H1 (cell line): Measurements from ENCODE around the gene CTIF. TPM values are rescaled to one million over a fixed set of nuclear protein-coding genes. Genes with fewer than 3 reads are reported as not detected.

Experiments used
- CTCF ChIA-PET: fragments of 300-600 bp; sonication (Branson Sonifier 250); formaldehyde crosslinking; loops from one replicate; lab custom pipeline; 2021; ENCODE audit not compliant: partially characterized antibody; lab: Charles Lee
- POLR2A ChIA-PET: fragments of 300-600 bp; sonication (Branson Sonifier 250); formaldehyde crosslinking; loops from one replicate; lab custom pipeline; 2021; ENCODE audit warnings: inconsistent platforms; ENCODE audit not compliant: partially characterized antibody; lab: Charles Lee
- DNase-seq, 2 experiments: peaks; one replicate each; pipeline versions ENCODE4 v3.0.0 to v3.0.0-alpha.2; 2010 to 2022; ENCODE audit warnings: low spot score in 2 of 2, low read depth in 1 of 2, mixed read lengths in 1 of 2
- FAIRE-seq: peaks from 2 replicates; lab custom pipeline; 2011; peaks lifted over from hg19 to GRCh38; lab: Jason Lieb, UNC
- H2AFZ ChIP-seq: 2 replicates; pipeline ENCODE4 v1.8.1; 2012; ENCODE audit warnings: low read length, inconsistent platforms
- H2AK5ac ChIP-seq: 2 replicates; pipeline ENCODE4 v1.6.1; 2013; ENCODE audit warnings: low read depth, low read length
- H2BK120ac ChIP-seq: replicated peaks from 2 replicates; pipeline ENCODE3; 2013; ENCODE audit warnings: low read depth, low read length, inconsistent platforms
- H2BK12ac ChIP-seq: 2 replicates; pipeline ENCODE4 v1.6.1; 2013; ENCODE audit warnings: low read depth, low read length
- H2BK15ac ChIP-seq: 2 replicates; pipeline ENCODE4 v1.6.1; 2013; ENCODE audit warnings: low read length
- H2BK20ac ChIP-seq: 2 replicates; pipeline ENCODE4 v1.6.1; 2013; ENCODE audit warnings: low read length
- H2BK5ac ChIP-seq: 2 replicates; pipeline ENCODE4 v1.6.1; 2013; ENCODE audit warnings: low read depth, low read length
- H3K14ac ChIP-seq: 2 replicates; pipeline ENCODE4 v1.6.1; 2013; ENCODE audit warnings: inconsistent platforms; ENCODE audit not compliant: insufficient read length
- H3K18ac ChIP-seq: 2 replicates; pipeline ENCODE4 v1.6.1; 2013; ENCODE audit warnings: low read length; ENCODE audit errors: extremely low read depth
- H3K23ac ChIP-seq: 2 replicates; pipeline ENCODE4 v1.6.1; 2013; ENCODE audit warnings: inconsistent platforms; ENCODE audit not compliant: insufficient read length
- H3K23me2 ChIP-seq: 2 replicates; pipeline ENCODE4 v1.6.1; 2013; ENCODE audit warnings: low read depth, low read length
- H3K27ac ChIP-seq: 2 replicates; pipeline ENCODE4 v1.6.1; 2011; ENCODE audit warnings: low read depth, low read length, inconsistent platforms
- H3K27me3 ChIP-seq, 4 experiments: replicated peaks in 1 of 4; 1 replicate in 1 of 4; 2 replicates in 3 of 4; pipeline versions ENCODE4 v1.6.1 to v1.8.1; 2011 to 2013; ENCODE audit warnings: low read length in 3 of 4, mild to moderate bottlenecking in 3 of 4, inconsistent platforms in 2 of 4, mixed read lengths in 2 of 4, moderate library complexity in 1 of 4; ENCODE audit not compliant: control insufficient read depth in 3 of 4, insufficient read depth in 3 of 4; ENCODE audit errors: extremely low read depth in 1 of 4
- H3K36me3 ChIP-seq, 4 experiments: 2 replicates each; pipeline versions ENCODE4 v1.6.1 to v1.8.1; 2011 to 2013; ENCODE audit warnings: mild to moderate bottlenecking in 4 of 4, low read length in 3 of 4, moderate library complexity in 2 of 4, control low read depth in 1 of 4, inconsistent platforms in 1 of 4; ENCODE audit not compliant: insufficient read depth in 4 of 4, control insufficient read depth in 2 of 4
- H3K4ac ChIP-seq: replicated peaks from 2 replicates; pipeline ENCODE3; 2013; ENCODE audit warnings: low read length, low read depth, mixed read lengths, inconsistent platforms; ENCODE audit not compliant: insufficient read length
- H3K4me1 ChIP-seq, 4 experiments: replicated peaks in 1 of 4; 1 replicate in 1 of 4; 2 replicates in 3 of 4; pipeline versions ENCODE4 v1.6.1 to v1.8.1; 2011 to 2013; ENCODE audit warnings: low read length in 3 of 4, inconsistent platforms in 2 of 4, mixed read lengths in 1 of 4; ENCODE audit not compliant: insufficient read depth in 4 of 4, control insufficient read depth in 3 of 4
- H3K4me2 ChIP-seq, 2 experiments: 2 replicates each; pipeline versions ENCODE4 v1.6.1 to v1.8.1; 2011 to 2013; ENCODE audit warnings: low read depth in 2 of 2, low read length in 2 of 2, control low read depth in 1 of 2, inconsistent platforms in 1 of 2, mild to moderate bottlenecking in 1 of 2; ENCODE audit not compliant: insufficient read depth in 1 of 2
- H3K4me3 ChIP-seq, 4 experiments: fragments of 200-600, 300-600 bp in 1 of 4; sonication (generic), shearing (Covaris generic), sonication (Bioruptor Twin) in 1 of 4; 2 replicates each; pipeline versions ENCODE4 v1.5.1 to v1.8.1; 2011 to 2016; ENCODE audit warnings: low read length in 4 of 4, low read depth in 3 of 4, control low read depth in 2 of 4, inconsistent platforms in 2 of 4, mild to moderate bottlenecking in 2 of 4, mixed read lengths in 1 of 4, moderate library complexity in 1 of 4; ENCODE audit not compliant: insufficient read depth in 2 of 4; ENCODE audit errors: extremely low read depth in 1 of 4
- H3K56ac ChIP-seq: replicated peaks from 2 replicates; pipeline ENCODE3; 2013; ENCODE audit warnings: low read depth, mild to moderate bottlenecking, mixed read lengths, low read length, inconsistent platforms; ENCODE audit not compliant: insufficient read length
- H3K79me1 ChIP-seq: 2 replicates; pipeline ENCODE4 v1.6.1; 2013; ENCODE audit warnings: low read depth, low read length, control low read depth
- H3K79me2 ChIP-seq, 2 experiments: 2 replicates each; pipeline versions ENCODE4 v1.6.1 to v1.8.1; 2012 to 2013; ENCODE audit warnings: low read length in 2 of 2, mild to moderate bottlenecking in 2 of 2, inconsistent platforms in 1 of 2; ENCODE audit not compliant: insufficient read depth in 2 of 2, control insufficient read depth in 1 of 2
- H3K9ac ChIP-seq, 4 experiments: replicated peaks in 1 of 4; 1 replicate in 1 of 4; 2 replicates in 3 of 4; pipeline versions ENCODE4 v1.6.1 to v1.8.1; 2011 to 2013; ENCODE audit warnings: low read depth in 3 of 4, low read length in 3 of 4, control low read depth in 2 of 4, mild to moderate bottlenecking in 2 of 4, moderate library complexity in 2 of 4, inconsistent platforms in 1 of 4; ENCODE audit errors: extremely low read depth in 1 of 4
- H3K9me3 ChIP-seq, 2 experiments: 2 replicates each; pipeline versions ENCODE4 v1.6.1 to v1.8.1; 2012 to 2013; ENCODE audit warnings: mild to moderate bottlenecking in 2 of 2, moderate library complexity in 2 of 2, control low read depth in 1 of 2, inconsistent platforms in 1 of 2, low read depth in 1 of 2, low read length in 1 of 2, mixed read lengths in 1 of 2; ENCODE audit not compliant: insufficient read depth in 2 of 2
- H4K20me1 ChIP-seq, 2 experiments: replicated peaks in 1 of 2; 2 replicates each; pipeline versions ENCODE3 to v1.8.1; 2011 to 2013; ENCODE audit warnings: inconsistent platforms in 2 of 2, low read length in 2 of 2, mild to moderate bottlenecking in 1 of 2; ENCODE audit not compliant: insufficient read depth in 2 of 2, control insufficient read depth in 1 of 2
- H4K5ac ChIP-seq: 2 replicates; pipeline ENCODE4 v1.6.1; 2013; ENCODE audit warnings: low read length, low read depth, mixed read lengths, inconsistent platforms; ENCODE audit not compliant: insufficient read length
- H4K8ac ChIP-seq: 2 replicates; pipeline ENCODE4 v1.8.0; 2013; ENCODE audit warnings: mild to moderate bottlenecking, moderate library complexity, low read length, inconsistent platforms; ENCODE audit not compliant: insufficient read depth; ENCODE audit errors: extremely low read depth
- H4K91ac ChIP-seq: replicated peaks from 2 replicates; pipeline ENCODE3; 2013; ENCODE audit warnings: low read length, mixed read lengths, inconsistent platforms; ENCODE audit not compliant: insufficient read length
- CTCF ChIP-seq, 3 experiments: IDR thresholded peaks; 1 replicate in 2 of 3; 2 replicates in 1 of 3; pipeline versions ENCODE4 v1.5.1 to v1.6.1; 2011; ENCODE audit warnings: low read length in 3 of 3, mild to moderate bottlenecking in 3 of 3, inconsistent platforms in 2 of 3, low read depth in 1 of 3, moderate library complexity in 1 of 3; ENCODE audit not compliant: insufficient read depth in 1 of 3; ENCODE audit errors: control extremely low read depth in 1 of 3
- SP4 ChIP-seq: IDR thresholded peaks from 2 replicates; pipeline ENCODE4 v1.6.1; 2012; ENCODE audit warnings: low read length, inconsistent platforms
- WGBS, 2 experiments: shearing (Covaris generic) in 1 of 2; methylation state at CpG; one replicate each; pipeline versions ENCODE4 v1.1.6 to v1.1.7; 2013 to 2015; ENCODE audit warnings: low lambda C conversion rate in 2 of 2, mixed read lengths in 2 of 2, inconsistent platforms in 1 of 2, low coverage in 1 of 2, missing lambda C conversion rate in 1 of 2; ENCODE audit not compliant: insufficient replicate concordance in 2 of 2, insufficient coverage in 1 of 2, insufficient read length in 1 of 2; ENCODE audit errors: extremely low coverage in 1 of 2, missing lambda C conversion rate in 1 of 2; 5-methylcytosine and 5-hydroxymethylcytosine counted together
- polyA plus RNA-seq, 7 experiments: library from polyadenylated mRNA; depleted of rRNA in 3 of 7; stranded (reverse) in 5 of 7; unstranded in 2 of 7; fragments of >200 nt in 5 of 7; fragments of 200-250 nt in 2 of 7; gene quantifications; 1 replicate in 5 of 7; 2 replicates in 1 of 7; 4 replicates in 1 of 7; pipeline versions ENCODE4 v1.2.1 to v1.2.3, GENCODE V29; 2011 to 2013; ENCODE audit warnings: missing spikeins in 2 of 7, mixed read lengths in 2 of 7
- total RNA-seq: library from RNA; stranded (reverse); fragmentation: NEBNext Ultra II Directional; extraction: Animal tissue kit (Norgen Biotek cat#: 25700); gene quantifications from 2 replicates; pipeline ENCODE4 v1.2.1, GENCODE V29; 2021

CTIF gene
- total and polyA plus RNA-seq, 2 of the 8 experiments (the other 6 are each of a cell fraction or from before 2014, with no cell fraction given), result 9.0 to 17.8 TPM

- Histone ChIP-seq H3K4me2 (no peak overlapping the region), H4K5ac (no peak overlapping the region), H4K91ac (no peak overlapping the region), H3K36me3 (no peaks in the 10 kb centered on the region), H4K8ac (no peak overlapping the region), H2AFZ (no peak overlapping the region), H3K4ac (no peak overlapping the region), H2BK12ac (no peak overlapping the region), H3K79me1 (no peaks in the 10 kb centered on the region; the same call in 1 of the 2 replicates), H3K56ac (no peak overlapping the region), H2BK20ac (no peak overlapping the region), H3K4me3 (no peak overlapping the region), H3K4me1 (peaks cover 0 to 5% (median 1%) of the 10 kb centered on the region in 4 experiments; a peak in 3 of 7 replicates), H3K27ac (no peak overlapping the region), H3K9ac (no peak overlapping the region), H2BK5ac (no peak overlapping the region), H3K9me3 (peaks cover 0 to 8% of the 10 kb centered on the region in 2 experiments; a peak in 1 of 4 replicates), H3K14ac (no peak overlapping the region), H2BK15ac (no peak overlapping the region), H3K79me2 (peaks cover 0 to 16% of the 10 kb centered on the region in 2 experiments; a peak in 1 of 4 replicates), H2BK120ac (no peak overlapping the region), H3K23me2 (no peaks in the 10 kb centered on the region), H3K27me3 (no peaks in the 10 kb centered on the region), H3K18ac (no peak overlapping the region), H3K23ac (no peak overlapping the region), H4K20me1 (peaks cover 7 to 12% of the 10 kb centered on the region in 2 experiments), H2AK5ac (no peak overlapping the region)
- WGBS, 2 experiments, result 87% methylated on average over 9 of the region's 9 CpGs; no CpG with 5 or more reads in 1 of the 2 experiments
- no peak for FAIRE-seq
- DNase-seq, result no peak
- TF ChIP-seq SP4 (no peak), CTCF (IDR thresholded peaks at IDR 0.05; ENCODE audit: control extremely low read depth in 1 of 3, insufficient read depth in 1 of 3, low read depth in 1 of 3, low read length in 3 of 3) (no peak)
- CTCF ChIA-PET, result no interaction called here
- POLR2A ChIA-PET, result no interaction called here
These were observed 30.5 kb downstream of the CTIF start for GRCh38 chr18:48569139-48569914.
